Hepatocyte (in vitro differentiated cells): Measurements from ENCODE around the gene HPCAL1. TPM values are rescaled to one million over a fixed set of nuclear protein-coding genes. Genes with fewer than 3 reads are reported as not detected.
A peak's percentile ranks its signal among the peaks of the same experiment; 100 is the strongest.

Experiments used
- DNase-seq: peaks from one replicate; pipeline ENCODE4 v3.0.0-alpha.2; 2016; ENCODE audit warnings: low spot score
- H2AFZ ChIP-seq: fragments of 200-600 bp; sonication (generic); 2 replicates; pipeline ENCODE4 v1.6.0; 2016; ENCODE audit warnings: antibody characterized with exemption, mild to moderate bottlenecking
- H3K27ac ChIP-seq: fragments of 200-600 bp; sonication (generic); 2 replicates; pipeline ENCODE4 v1.5.1; 2016; ENCODE audit warnings: mild to moderate bottlenecking
- H3K27me3 ChIP-seq: fragments of 200-600 bp; sonication (generic); 2 replicates; pipeline ENCODE4 v1.6.1; 2016
- H3K36me3 ChIP-seq: fragments of 200-600 bp; sonication (generic); replicated peaks from 2 replicates; pipeline ENCODE4 v1.5.1; 2016; ENCODE audit warnings: low read depth; ENCODE audit not compliant: insufficient read depth
- H3K4me1 ChIP-seq: fragments of 200-600 bp; sonication (generic); 2 replicates; pipeline ENCODE4 v1.5.1; 2016; ENCODE audit warnings: mild to moderate bottlenecking, moderate library complexity; ENCODE audit not compliant: insufficient read depth
- H3K4me2 ChIP-seq: fragments of 200-600 bp; sonication (generic); 2 replicates; pipeline ENCODE4 v1.6.0; 2016
- H3K4me3 ChIP-seq: fragments of 200-600 bp; sonication (generic); 2 replicates; pipeline ENCODE4 v1.5.1; 2016; ENCODE audit warnings: mild to moderate bottlenecking
- H3K79me2 ChIP-seq: fragments of 200-600 bp; sonication (generic); 2 replicates; pipeline ENCODE4 v1.6.0; 2017; ENCODE audit warnings: mild to moderate bottlenecking
- H3K9me2 ChIP-seq: fragments of 200-600 bp; sonication (generic); replicated peaks from 2 replicates; pipeline ENCODE4 v1.6.0; 2017; ENCODE audit warnings: mild to moderate bottlenecking; ENCODE audit not compliant: insufficient read depth
- H3K9me3 ChIP-seq: fragments of 200-600 bp; sonication (generic); 2 replicates; pipeline ENCODE4 v1.5.1; 2016; ENCODE audit warnings: low read depth, mild to moderate bottlenecking
- H4K20me1 ChIP-seq: fragments of 200-600 bp; sonication (generic); 2 replicates; pipeline ENCODE4 v1.6.0; 2016; ENCODE audit warnings: mild to moderate bottlenecking; ENCODE audit not compliant: insufficient read depth, poor library complexity, severe bottlenecking
- CTCF ChIP-seq: fragments of 200-600 bp; sonication (generic); IDR thresholded peaks from 2 replicates; pipeline ENCODE4 v1.5.1; 2016; ENCODE audit warnings: antibody characterized with exemption, mild to moderate bottlenecking; ENCODE audit not compliant: poor library complexity
- EZH2 ChIP-seq: fragments of 200-600 bp; sonication (generic); IDR thresholded peaks from 2 replicates; pipeline ENCODE4 v1.6.1; 2016; ENCODE audit warnings: antibody characterized with exemption, mild to moderate bottlenecking, borderline replicate concordance
- EZH2phosphoT487 ChIP-seq: fragments of 200-600 bp; sonication (generic); IDR thresholded peaks from one replicate; pipeline ENCODE4 v1.6.1; 2018; ENCODE audit warnings: antibody characterized with exemption, mild to moderate bottlenecking, low read depth, moderate library complexity; ENCODE audit not compliant: unreplicated experiment, severe bottlenecking
- WGBS: methylation state at CpG from one replicate; pipeline ENCODE4 v1.1.6; 2016; ENCODE audit warnings: low lambda C conversion rate; ENCODE audit errors: missing lambda C conversion rate; 5-methylcytosine and 5-hydroxymethylcytosine counted together
- polyA plus RNA-seq: library from polyadenylated mRNA; unstranded; fragments of >200 nt; fragmentation: Nextera tagmentation; extraction: Ambion mirVana; gene quantifications from 2 replicates; pipeline ENCODE4 v1.2.1, GENCODE V29; 2016
- total RNA-seq: library from RNA; depleted of rRNA; stranded (reverse); fragments of >200 nt; gene quantifications from 2 replicates; pipeline ENCODE4 v1.2.3, GENCODE V29; 2014

Gene HPCAL1
- total and polyA plus RNA-seq, 2 experiments from 2014 or later = 22.5 to 39.1 TPM

- H4K20me1 ChIP-seq = no peaks in the 10 kb centered on the region
- H3K9me2 ChIP-seq = no peaks in the 10 kb centered on the region
- H3K27ac ChIP-seq = no peak overlapping the region
- H3K79me2 ChIP-seq = no peaks in the 10 kb centered on the region
- no peaks in the 10 kb centered on the region for H3K27me3 ChIP-seq
- TF ChIP-seq EZH2 = no peak
- TF ChIP-seq EZH2phosphoT487 = no peak
- no peak for TF ChIP-seq CTCF
- H3K9me3 ChIP-seq = no peaks in the 10 kb centered on the region
- H3K4me3 ChIP-seq = no peak overlapping the region
- 96% methylated on average over 14 of the region's 14 CpGs for WGBS
- no peak overlapping the region for H3K4me2 ChIP-seq
- no peaks in the 10 kb centered on the region for H3K36me3 ChIP-seq
- no peak for DNase-seq
- peaks cover 16% of the 10 kb centered on the region for H3K4me1 ChIP-seq
- H2AFZ ChIP-seq = no peak overlapping the region
Observed at GRCh38 chr2:10400002-10400401, 97.3 kb downstream of the HPCAL1 start.

- H2AFZ ChIP-seq = no peak overlapping the region
- no peaks in the 10 kb centered on the region for H3K9me3 ChIP-seq
- H3K27ac ChIP-seq = no peak overlapping the region
- TF ChIP-seq EZH2 = no peak
- no peak for TF ChIP-seq EZH2phosphoT487
- no peak for TF ChIP-seq CTCF
- H3K9me2 ChIP-seq = no peaks in the 10 kb centered on the region
- no peaks in the 10 kb centered on the region for H4K20me1 ChIP-seq
- no peak overlapping the region for H3K4me3 ChIP-seq
- no peaks in the 10 kb centered on the region for H3K27me3 ChIP-seq
- H3K4me2 ChIP-seq = no peak overlapping the region
- H3K4me1 ChIP-seq = peaks cover 16% of the 10 kb centered on the region
- H3K36me3 ChIP-seq = no peaks in the 10 kb centered on the region
- 92% methylated on average over 11 of the region's 11 CpGs for WGBS
- no peak for DNase-seq
- H3K79me2 ChIP-seq = no peaks in the 10 kb centered on the region
Observed at GRCh38 chr2:10400568-10400977, 97.9 kb downstream of the HPCAL1 start.

- H3K9me2 ChIP-seq = no peaks in the 10 kb centered on the region
- peaks cover 16% of the 10 kb centered on the region for H3K4me1 ChIP-seq
- no peak overlapping the region for H2AFZ ChIP-seq
- no peaks in the 10 kb centered on the region for H3K36me3 ChIP-seq
- 83% methylated on average over 21 of the region's 21 CpGs for WGBS
- H4K20me1 ChIP-seq = no peaks in the 10 kb centered on the region
- H3K4me2 ChIP-seq = no peak overlapping the region
- peak overlapping the region; percentile 63 for H3K27ac ChIP-seq
- no peak overlapping the region for H3K4me3 ChIP-seq
- TF ChIP-seq EZH2 = no peak
- no peak for TF ChIP-seq EZH2phosphoT487
- TF ChIP-seq CTCF = no peak
- H3K79me2 ChIP-seq = no peaks in the 10 kb centered on the region
- no peak for DNase-seq
- H3K27me3 ChIP-seq = no peaks in the 10 kb centered on the region
- no peaks in the 10 kb centered on the region for H3K9me3 ChIP-seq
Observed at GRCh38 chr2:10400978-10401951, 98.6 kb downstream of the HPCAL1 start.
